Stimulated activated CD8-positive, alpha-beta memory T cell treated with anti-CD3 and anti-CD28 coated beads, Interleukin-7, amount 100 ng/mL, for 4 hours (primary cell): Measurements from ENCODE around the gene ZNF575.
"Not testable (repeated sequence)": the region's sequence is repeated elsewhere in the genome, so short reads cannot be mapped to it uniquely, and the experiment has no call there.

Source experiments
- DNase-seq, 2 donors: peaks; one replicate each; pipeline ENCODE4 v3.0.0-alpha.2; 2020; ENCODE audit warnings: low read depth in 2 of 2

The ZNF575 gene

GRCh38 chr19:43544077-43544476 is 11.1 kb downstream of the ZNF575 start:
- DNase-seq, result no peak

DNA sequence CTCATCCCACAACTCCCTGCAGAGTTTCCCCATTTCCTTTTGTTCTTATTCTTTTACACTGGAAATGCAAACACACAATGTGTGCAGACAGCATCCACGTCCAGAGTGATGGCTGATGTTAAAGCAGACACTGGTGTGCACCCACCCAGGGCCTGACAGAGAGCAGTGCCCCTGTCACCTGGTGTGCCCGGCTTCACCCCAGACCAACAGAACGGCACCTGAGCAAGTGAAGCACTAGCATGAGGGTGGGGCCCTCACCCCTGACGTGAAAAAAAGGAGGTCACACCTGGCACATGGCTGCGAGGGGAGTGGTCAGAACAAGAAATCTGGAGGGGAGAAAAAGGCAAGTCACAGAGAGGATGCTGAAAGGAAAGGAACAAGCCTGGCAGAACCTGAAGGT is 12.3 kb downstream of the ZNF575 start:
- DNase-seq, result no peak

- no peak for DNase-seq
These were observed 13.0 kb downstream of the ZNF575 start for GRCh38 chr19:43545981-43546380.

DNA sequence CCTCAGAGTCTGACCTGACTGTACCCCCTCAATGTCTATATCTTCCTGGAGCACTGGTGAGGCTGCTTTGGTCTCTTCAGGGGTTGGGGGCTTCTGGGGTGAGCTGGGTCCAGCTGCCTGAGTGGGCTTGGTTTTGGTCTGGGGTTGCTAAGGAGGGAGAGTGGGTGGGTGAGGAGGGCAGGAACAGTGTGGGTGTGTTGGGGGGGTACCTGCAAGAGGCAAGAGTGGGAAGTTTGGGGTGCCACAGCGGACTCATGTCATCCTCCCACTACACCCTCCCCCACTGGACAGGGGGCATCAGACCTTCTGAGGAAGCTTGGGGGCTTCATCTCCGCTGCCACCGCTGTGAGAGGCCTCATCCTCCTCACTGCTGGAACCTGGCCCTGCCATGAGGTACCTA is 13.6 kb downstream of the ZNF575 start:
- DNase-seq, result no peak

DNA sequence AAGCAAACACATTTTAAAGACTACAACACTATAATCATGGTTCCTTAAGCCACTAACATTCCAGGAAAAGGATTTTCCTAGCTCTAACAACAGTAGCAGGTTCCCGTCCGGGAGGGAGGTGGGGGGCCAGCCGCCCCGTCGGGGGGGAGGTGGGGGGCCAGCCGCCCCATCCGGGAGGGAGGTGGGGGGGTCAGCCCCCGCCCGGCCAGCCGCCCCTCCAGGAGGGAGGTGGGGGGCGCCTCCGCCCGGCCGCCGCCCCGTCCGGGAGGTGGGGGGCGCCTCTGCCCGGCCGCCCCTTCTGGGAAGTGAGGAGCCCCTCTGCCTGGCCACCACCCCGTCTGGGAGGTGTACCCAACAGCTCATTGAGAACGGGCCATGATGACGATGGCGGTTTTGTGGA is 14.9 kb downstream of the ZNF575 start:
- DNase-seq, result not testable (repeated sequence)

GRCh38 chr19:43548706-43549105 is 15.7 kb downstream of the ZNF575 start:
- DNase-seq, result no peak

GRCh38 chr19:43551399-43552197 is 18.6 kb downstream of the ZNF575 start:
- no peak for DNase-seq

DNA sequence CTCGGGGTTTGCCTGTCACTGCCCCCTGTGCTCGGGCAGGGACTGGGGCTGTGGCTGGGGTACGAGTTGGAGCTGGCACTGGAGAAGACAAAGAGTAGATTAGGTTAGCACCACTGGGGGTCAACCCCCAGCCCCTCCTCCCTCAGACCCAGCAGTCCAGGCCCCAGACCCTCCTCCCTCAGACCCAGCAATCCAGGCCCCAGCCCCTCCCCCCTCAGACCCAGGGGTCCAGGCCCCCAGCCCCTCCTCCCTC is 19.1 kb downstream of the ZNF575 start:
- DNase-seq, result no peak

GRCh38 chr19:43552616-43553015 is 19.6 kb downstream of the ZNF575 start:
- no peak for DNase-seq

DNA sequence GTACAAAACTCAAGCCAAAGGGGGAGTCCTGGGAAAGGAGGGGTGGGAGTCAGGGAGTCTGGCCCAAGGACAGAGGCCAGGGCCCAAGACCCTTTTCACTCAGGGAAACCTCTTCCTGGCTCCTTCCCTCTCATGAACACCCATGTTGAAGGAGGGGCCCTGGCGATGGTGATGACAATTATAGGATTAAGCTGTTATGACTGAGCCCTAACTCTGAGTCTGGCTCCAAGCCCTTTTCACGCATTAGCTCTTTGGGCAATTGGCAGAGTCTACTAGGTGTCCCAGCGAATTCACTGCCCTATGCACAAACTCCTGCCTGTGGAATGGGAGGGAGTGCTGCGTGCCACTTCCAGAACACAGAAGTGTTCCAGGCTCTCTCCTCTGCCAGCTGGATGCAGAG is 20.7 kb downstream of the ZNF575 start:
- DNase-seq, result no peak

DNA sequence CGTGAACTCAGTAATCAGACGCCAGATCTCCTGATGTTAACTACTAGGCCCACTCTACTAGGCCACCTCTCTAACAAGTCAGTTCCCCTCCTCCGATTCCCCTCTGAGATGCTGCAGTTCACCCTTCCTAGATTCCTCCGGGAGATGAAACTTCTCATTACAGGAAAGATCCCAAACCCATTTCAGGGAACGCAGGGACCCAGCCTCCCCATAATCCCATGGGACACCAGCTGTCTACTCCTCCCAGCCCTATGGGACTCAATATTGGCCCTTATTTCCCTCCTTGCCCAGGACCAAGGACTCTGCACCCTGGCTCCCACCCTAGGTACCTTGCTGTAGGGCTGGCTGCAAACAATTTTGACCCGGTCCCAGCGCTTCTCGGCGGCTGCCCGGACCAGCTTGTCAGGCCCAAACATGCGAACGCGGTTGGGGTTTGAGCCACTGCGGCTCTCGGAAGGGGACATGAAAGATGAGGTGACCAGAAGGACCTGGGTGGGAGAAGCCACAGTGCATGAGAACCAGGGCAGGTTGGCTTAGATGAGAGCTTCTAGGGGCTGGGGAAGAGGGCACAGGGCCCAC is 21.4 kb downstream of the ZNF575 start:
- no peak for DNase-seq

DNA sequence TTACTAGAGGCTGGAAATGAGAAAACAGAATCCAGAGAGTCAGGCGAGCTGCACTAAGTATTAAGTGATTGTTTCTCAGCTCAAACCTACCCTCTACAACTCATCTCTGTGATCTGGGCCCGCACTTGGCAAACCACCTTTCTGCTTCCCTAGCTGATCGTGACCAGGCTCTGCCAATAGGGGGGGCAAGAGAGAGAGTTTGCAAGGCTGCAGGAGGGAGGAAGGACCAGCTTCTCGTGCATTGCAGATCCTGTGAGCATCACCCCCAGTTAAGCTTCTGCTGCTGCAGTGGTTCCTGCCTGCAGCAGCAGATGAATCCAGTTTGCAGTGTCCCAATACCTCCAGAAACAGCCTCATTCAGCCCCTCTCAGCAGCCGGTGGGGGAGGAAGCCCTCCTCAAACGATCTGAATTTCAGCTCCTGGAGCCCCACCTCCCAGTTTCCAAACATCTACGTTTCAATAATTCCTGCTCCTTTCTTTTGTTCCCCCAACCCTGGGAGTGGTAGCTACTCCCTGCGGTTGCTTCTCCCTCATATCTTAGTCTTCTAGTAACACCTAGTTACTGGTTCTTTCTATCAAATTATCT is 22.3 kb downstream of the ZNF575 start:
- peak; percentile 62 to 71 for DNase-seq

GRCh38 chr19:43560687-43561086 is 27.7 kb downstream of the ZNF575 start:
- DNase-seq, result no peak

DNA sequence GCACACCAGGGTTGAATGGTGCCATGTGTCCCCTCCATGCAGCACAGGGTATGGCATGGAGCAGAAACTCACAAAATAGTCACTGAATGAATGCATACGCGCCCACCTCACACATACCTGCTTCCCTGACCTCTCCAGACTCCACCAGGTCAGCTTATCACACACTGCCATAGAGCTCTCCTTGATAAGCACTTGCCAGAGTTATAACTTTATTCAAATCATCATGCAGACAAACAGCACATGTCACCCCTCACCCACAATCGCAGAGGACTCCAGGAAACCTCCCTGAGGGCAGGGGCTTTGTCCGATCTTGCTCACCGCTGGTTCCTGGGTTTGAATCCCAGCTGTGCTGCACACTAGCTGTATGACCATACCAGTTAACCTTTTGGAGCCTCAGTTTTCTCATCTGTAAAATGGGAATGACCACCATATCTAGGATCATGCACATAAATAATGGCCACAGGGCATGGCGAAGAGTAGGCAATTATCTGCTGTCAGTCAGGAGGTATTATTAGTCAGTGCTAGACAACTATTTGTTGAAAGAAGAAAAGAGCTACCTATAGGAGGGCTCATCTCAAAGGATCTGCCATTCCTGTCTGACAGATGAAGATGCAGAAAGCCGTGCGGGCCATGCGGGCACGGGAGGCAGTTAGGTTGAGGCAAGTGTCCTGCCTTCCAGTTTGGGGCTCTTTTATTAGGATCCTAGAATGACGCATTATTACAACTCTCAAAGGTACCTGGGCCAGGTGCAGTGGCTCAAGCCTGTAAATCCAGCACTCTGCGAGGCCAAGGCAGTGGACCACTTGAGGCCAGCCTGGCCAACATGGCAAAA is 28.4 kb downstream of the ZNF575 start:
- DNase-seq, result no peak

- DNase-seq, result no peak
These were observed 29.3 kb downstream of the ZNF575 start for GRCh38 chr19:43562226-43562697.

DNA sequence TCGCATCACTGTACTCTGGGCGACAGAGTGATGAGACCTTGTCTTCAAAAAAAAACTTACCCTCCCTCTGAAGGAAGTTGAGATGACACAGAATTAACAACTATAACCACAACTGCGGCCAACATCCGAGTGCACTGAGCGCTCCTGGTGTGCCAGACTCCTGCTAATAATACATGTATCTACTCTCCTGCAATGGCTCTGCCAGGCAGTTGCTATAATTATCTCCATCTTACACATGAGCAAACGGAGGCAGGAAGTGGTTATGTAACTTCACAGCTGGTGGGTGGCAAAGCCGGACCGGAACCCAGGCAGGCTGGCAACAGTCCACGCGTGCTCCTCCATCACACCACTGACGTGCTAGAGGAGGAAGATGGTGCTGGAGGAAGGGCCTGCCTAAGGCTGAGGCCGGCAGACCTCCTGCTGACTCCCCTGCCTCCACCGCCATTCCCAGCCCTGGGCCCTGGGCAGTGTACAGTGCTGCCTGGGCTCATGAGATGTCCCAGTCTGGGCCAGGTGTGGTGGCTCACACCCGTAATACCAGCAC is 29.8 kb downstream of the ZNF575 start:
- DNase-seq, result peak; percentile 65 to 75

- no peak for DNase-seq
These were observed 30.9 kb downstream of the ZNF575 start for GRCh38 chr19:43563816-43564457.

GRCh38 chr19:43564800-43565199 is 31.8 kb downstream of the ZNF575 start:
- no peak for DNase-seq

DNA sequence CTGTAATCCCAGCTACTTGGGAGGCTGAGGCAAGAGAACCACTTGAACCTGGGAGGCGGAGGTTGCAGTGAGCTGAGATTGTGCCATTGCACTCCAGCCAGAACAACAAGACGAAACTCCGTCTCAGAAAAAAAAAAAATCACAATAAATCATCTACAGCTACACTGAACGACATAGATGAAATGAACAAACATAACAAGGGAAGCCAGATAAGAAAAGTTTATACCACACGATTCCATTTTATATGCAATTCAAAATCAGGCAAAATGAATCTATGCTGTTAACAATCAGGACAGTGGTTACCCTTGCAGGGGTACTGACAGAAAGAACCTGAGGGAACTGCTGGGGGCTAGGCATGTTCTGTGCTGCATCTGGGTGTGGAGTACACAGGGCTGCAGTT is 36.7 kb downstream of the ZNF575 start:
- no peak for DNase-seq

DNA sequence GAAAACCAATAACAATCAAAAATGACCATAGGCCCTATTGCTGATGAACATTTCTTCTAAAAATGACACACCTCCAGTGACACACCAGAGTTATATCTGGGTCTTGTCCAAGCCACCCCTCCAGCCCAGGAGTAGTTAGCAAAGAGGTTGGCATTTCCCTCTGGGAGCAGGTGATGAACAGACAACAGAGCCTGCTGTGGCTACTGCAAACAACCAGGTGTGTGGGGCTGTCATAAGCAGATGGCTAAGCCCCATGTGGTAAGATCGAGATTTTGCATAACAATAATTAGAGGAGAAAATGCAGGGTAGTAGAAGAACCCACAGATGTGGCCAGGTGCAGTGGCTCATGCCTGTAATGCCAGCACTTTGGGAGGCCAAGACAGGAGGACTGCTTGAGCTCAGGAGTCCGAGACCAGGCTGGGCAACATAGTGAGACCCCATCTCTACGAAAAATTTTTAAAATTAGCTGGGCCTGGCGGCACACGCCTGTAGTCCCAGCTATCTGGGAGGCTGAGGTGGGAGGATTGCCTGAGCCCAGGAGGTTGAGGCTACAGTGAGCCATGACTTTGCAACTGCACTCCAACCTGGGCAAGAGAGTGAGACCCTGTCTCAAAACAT is 37.3 kb downstream of the ZNF575 start:
- DNase-seq, result no peak

GRCh38 chr19:43572171-43572588 is 39.2 kb downstream of the ZNF575 start:
- no peak for DNase-seq
